Right lung (tissue), 5 donors: ENCODE results near the gene IFITM5. TPM values are rescaled to one million over a fixed set of nuclear protein-coding genes. Genes with fewer than 3 reads are reported as not detected.

Source experiments
- DNase-seq, 2 donors: peaks; one replicate each; pipeline ENCODE4 v3.0.0-alpha.2; 2013
- polyA plus RNA-seq, 5 donors: library from polyadenylated mRNA; unstranded; fragments of 120-200 nt; gene quantifications; one replicate each; pipeline versions ENCODE4 v1.2.1 to v1.2.3, GENCODE V29; 2013; ENCODE audit warnings: inconsistent platforms in 1 of 5, low replicate concordance in 1 of 5; ENCODE audit not compliant: insufficient read length in 5 of 5, insufficient read depth in 1 of 5

The IFITM5 gene
- polyA plus RNA-seq, 5 donors = 0.14 to 0.43 (median 0.33) TPM

GRCh38 chr11:269146-269890, 30.0 kb downstream of the IFITM5 start:
- DNase-seq = no peak

DNA sequence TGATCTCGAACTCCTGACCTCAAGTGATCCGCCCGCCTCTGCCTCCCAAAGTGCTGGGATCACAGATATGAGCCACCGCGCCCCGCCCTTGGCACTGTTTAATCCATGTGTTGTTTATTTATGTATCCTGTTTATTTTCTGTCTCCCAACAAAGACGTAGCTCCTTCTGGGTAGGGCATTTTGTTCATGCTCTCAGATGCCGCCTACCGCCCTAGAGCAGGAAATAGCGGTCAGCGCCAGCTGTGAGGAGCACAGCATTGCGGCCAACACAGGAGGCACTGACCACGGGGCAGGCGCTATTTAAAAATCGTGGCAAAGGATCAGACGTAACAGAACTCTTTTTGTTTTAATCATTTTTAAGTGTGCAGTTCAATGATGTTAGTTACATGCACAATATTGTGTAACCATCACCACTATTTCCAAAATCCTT, 30.6 kb downstream of the IFITM5 start:
- peak in 1 of 2 donors; percentile 65 for DNase-seq

DNA sequence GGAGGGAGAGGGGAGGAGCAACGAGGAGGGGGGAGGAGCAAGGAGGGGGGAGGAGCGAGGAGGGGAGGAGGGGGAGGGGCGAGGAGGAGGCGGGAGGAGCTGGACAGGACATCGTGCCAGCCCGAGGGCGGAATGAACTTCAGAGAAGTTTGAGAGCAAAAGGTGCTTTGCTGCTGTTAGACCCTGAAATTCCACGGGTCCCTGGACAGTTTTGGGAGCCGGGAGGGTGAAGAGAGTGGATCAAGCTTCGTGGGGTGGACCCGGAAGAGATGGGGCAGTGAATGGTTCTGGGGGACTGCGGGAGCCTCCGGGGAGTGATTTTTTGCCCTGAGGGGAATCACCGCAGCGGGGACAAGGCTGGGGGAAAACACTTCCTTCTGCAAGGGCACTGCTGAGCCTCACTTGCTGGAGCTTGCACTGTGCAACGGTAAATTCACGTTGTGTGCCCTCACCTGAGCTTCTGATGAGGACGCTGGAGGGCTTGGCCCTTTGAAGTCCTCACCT, 31.8 kb downstream of the IFITM5 start:
- DNase-seq = no peak

- DNase-seq = no peak
Measured at GRCh38 chr11:266676-267439, 32.5 kb downstream of the IFITM5 start.

DNA sequence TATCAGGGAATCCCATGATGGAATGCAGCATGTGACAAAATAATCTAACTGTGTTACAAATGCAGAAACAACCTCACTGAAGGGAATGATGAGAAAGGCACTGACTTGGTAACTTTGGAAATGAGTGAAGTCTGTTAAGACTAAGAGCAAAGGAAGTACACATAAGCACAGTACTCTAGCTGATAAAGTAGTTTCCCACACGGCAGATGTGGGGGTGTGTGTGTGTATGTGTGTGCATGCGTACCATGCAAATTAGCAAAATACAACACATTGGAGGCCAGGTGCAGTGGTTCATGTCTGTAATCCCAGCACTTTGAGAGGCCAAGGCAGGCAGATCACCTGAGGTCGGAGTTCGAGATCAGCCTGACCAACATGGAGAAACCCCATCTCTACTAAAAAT, 37.7 kb downstream of the IFITM5 start:
- DNase-seq = no peak

DNA sequence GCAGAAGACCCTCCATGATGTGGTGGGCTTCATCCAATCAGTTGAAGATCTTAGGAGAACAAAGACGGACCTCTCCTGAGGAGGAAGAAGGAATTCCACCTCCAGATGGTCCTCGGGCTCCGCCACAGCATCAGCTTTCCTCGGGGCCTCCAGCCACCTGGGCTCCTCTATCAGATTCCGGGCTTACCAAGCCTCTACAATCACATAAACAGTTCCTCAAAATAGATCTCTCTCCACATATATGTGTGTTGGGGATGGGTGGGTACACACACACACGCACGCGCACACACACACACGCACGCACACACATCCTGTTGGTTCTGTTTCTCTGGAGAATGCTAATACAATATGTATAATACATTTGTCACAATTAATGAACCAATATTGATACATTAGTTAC, 39.9 kb downstream of the IFITM5 start:
- DNase-seq = no peak

DNA sequence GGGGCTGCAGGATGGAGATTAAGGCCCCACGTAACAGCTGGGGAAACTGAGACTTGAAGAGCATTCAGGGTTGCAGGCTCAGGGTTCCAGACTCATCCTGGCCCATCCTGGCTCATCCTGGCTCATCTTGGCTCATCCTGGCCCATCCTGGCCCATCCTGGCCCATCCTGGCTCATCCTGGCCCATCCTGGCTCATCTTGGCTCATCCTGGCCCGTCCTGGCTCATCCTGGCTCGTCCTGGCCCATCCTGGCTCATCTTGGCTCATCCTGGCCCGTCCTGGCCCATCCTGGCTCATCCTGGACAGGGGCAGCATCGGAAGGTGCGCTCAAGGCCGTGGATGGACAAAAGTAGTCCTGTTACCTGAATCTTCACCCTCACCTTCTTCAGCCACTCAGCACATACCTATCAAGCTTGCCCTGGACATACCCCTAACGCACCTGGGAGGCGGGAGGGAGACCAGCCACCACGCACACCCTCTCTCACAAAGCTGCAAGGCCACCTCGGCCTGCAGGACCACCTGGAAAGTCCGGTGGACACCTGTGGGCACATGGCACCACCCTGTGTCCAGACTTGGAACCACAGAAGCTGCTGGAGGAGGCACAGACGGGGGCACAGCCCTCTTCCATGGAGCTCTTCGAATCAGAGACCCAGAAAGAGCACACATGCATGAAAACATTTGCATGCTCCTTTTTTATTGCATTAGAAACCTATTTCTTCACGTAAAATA, 41.4 kb downstream of the IFITM5 start:
- DNase-seq = no peak

GRCh38 chr11:256952-257737, 42.2 kb downstream of the IFITM5 start:
- no peak for DNase-seq

DNA sequence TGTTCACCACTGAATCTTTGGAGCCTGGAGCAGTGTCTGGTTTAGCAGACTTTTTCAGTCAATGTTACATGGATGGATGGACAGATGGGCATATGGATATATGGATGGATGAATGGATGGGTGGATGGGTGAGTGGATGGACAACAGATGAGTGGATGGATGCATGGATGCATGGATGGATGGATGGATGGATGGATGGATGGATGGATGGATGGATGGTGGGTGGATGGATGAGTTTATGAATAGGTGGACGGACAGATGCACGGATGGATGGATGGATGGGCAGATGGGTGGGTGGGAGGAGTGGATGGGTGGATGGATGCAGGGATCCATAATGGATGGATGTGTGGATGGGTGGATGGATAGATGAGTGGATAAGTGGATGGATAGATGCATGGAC, 43.5 kb downstream of the IFITM5 start:
- DNase-seq = no peak

GRCh38 chr11:255176-255575, 44.1 kb downstream of the IFITM5 start:
- DNase-seq = peak; percentile 76 to 82

DNA sequence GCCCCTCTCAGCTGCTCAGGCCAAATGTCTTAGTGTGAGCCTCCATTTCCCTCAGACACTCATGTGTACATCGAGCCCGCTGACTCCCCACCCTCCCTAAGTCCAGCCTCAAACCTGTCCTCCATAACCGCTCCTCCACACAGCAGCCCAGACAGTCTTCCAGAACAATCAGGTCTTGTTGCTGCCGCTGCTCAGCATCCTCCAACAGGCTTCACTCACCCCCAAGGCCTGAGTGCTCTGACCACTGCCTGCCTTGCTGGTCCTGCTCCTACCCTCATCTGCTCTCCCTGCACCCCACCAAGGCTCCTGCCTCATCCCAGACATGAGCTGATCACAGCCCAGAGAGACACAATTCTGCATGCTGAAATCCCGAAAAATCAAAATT, 45.4 kb downstream of the IFITM5 start:
- DNase-seq = no peak

- no peak for DNase-seq
Measured at GRCh38 chr11:253160-253885, 46.0 kb downstream of the IFITM5 start.

DNA sequence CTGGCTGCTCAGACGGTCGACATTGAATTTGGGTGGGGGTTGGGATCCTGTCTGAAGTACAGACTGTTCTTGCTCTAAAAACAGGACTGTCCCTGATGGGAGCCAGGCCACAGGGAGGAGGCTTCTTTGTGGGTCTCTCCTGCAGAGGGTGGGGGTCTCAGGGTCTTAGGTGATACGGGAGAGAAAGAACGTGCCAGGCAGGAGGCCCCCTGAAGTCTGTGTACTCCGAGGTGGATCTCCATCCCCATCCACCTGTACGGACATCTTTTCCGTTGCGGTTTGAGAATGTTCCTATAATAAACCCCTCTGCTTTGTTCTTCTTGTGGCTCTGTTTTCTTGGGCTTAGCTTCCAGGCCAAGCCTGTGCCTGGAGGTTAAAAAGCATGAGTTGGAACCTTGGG, 46.7 kb downstream of the IFITM5 start:
- no peak for DNase-seq

DNA sequence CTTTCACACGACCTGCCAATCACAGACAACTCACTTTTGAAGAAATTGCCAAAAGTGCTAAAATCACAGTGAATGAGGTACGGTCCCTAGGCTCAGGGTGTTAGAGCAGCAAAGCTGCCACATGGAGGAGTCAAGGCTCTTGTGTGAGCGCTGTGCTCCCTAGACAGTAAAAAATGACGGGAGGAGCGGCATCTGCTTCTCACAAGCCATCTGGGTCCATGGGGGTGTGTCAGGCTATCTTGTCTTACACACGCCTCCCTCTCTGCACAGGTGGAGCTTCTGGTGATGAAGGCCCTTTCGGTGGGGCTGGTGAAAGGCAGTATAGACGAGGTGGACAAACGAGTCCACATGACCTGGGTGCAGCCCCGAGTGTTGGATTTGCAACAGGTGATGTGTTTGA, 47.8 kb downstream of the IFITM5 start:
- no peak for DNase-seq

- no peak for DNase-seq
Measured at GRCh38 chr11:250740-251299, 48.5 kb downstream of the IFITM5 start.

GRCh38 chr11:250274-250673, 49.1 kb downstream of the IFITM5 start:
- no peak for DNase-seq

- DNase-seq = no peak
Measured at GRCh38 chr11:249062-249461, 50.3 kb downstream of the IFITM5 start.
